ENCODE measurements around the gene DPT. TPM values are rescaled to one million over a fixed set of nuclear protein-coding genes. Genes with fewer than 3 reads are reported as not detected.
"Not testable (repeated sequence)": the region's sequence is repeated elsewhere in the genome, so short reads cannot be mapped to it uniquely, and the experiment has no call there.

DPT gene
- total RNA-seq, result not detected in 2 replicates

DNA sequence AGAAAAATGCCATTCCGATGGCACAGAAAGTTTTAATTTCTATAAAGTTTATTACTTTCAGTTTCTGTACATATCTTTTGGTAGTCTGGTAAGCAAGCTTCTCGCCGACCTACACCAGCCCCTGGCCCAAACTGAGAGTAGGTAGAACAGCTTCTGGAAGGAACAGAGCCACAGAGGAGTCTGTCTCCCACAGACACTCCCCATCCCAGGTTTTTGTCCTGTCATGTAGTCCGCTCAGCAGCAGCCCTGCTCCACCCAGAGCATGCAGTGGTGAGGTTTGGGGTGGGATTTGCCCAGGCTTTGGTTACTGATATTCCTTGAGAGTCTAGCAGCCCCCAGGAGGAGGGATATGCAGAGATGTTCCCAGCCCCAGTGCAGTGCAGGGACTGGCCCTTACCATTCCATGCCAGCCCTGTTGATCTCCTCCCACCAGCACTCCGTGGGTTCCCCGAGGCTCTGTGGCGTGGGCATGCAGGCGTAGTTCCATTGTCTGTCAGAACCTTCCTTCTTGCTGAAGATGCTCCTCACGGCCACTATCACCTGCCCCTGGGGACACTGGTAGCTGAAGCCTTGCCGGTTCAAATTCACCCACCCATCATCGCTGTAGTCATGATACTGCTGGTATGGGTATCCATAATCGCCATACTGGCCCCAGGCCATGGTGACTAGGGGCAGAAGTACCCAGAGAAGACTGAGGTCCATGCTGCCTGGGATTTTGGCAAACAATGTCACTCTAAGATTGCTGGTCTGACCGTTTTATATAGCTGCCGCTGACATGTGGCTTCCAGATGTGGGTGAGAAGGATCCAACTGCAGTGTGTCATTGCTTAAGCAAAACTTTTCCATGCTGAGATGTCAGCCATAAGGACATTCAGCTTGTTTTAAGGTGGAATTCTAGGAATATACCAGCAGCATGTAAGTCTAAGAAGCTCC, at the start of gene DPT:
DPT (minus strand) TSS at position 734 of the 932 bp plus-strand sequence; CDS start at position 702, 32 bp downstream.
- Mint-ChIP-seq H3K27me3 (ENCODE audit: insufficient read depth) (no peaks in the 10 kb centered on the region), H3K9me3 (no peaks in the 10 kb centered on the region)

DNA sequence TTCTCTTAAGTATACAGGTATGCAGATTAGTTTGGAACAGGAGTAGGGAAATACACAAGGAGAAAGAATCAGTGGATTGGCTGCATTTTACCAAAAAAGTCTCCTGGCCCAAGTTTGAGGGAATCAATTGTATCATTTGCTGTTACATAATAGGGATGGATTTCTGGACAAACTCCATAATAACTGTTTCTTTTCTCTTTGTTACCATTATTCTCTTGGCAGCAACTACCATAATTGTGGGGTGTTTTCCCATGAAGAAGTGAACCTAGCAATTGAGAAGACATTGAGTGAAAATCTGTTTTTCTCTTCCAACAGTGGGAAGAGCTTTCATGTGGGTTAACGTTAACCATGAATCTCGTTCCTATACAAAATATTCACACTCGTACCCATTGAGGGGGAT, 46.4 kb upstream of the DPT start:
- Mint-ChIP-seq H3K4me1 (ENCODE audit: low read depth) (no peaks in the 10 kb centered on the region), H3K4me3 (no peak overlapping the region), H3K9me3 (no peaks in the 10 kb centered on the region), H3K27ac (no peak overlapping the region), H3K36me3 (ENCODE audit: low read depth) (no peaks in the 10 kb centered on the region), H3K27me3 (ENCODE audit: insufficient read depth) (no peaks in the 10 kb centered on the region)
- intact Hi-C loops (cut with micrococcal nuclease), result no loop called here
- no peak for DNase-seq (ENCODE audit: low spot score)

More for the DNA sequence above, at the start of gene DPT:
- Mint-ChIP-seq H3K4me3 (no peak within 1 kb of the TSS), H3K36me3 (ENCODE audit: low read depth) (no peaks in the 10 kb centered on the region), H3K4me1 (ENCODE audit: low read depth) (no peaks in the 10 kb centered on the region), H3K27ac (no peak within 1 kb of the TSS)
- intact Hi-C loops (cut with micrococcal nuclease), result no loop called here
- no peak for DNase-seq (ENCODE audit: low spot score)

DNA sequence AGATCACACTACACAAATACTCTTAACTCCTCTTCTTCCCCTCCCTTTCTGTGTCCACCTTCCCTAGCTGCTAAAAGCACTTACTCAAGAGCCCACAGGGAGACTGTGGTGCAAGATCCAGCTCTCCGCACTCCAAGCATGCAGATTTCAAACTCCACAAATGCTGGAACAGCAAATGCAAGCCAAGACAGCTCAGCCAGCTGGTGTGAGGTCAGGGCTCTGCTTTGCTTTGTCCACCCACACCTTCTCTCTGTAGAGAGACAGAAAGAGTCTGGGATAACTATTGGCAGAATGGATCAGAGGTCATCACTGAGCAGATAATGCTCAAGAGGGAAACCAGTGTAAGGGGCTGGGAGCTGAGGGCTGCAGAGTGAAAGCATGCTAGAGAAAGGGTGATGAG, 45.2 kb upstream of the DPT start:
- intact Hi-C loops (cut with micrococcal nuclease), result no loop called here
- no peak overlapping the region for H3K27ac Mint-ChIP-seq
- H3K4me3 Mint-ChIP-seq, result no peak overlapping the region
- no peaks in the 10 kb centered on the region for H3K4me1 Mint-ChIP-seq (ENCODE audit: low read depth)
- H3K36me3 Mint-ChIP-seq (ENCODE audit: low read depth), result no peaks in the 10 kb centered on the region
- no peaks in the 10 kb centered on the region for H3K9me3 Mint-ChIP-seq
- H3K27me3 Mint-ChIP-seq (ENCODE audit: insufficient read depth), result no peaks in the 10 kb centered on the region
- no peak for DNase-seq (ENCODE audit: low spot score)

DNA sequence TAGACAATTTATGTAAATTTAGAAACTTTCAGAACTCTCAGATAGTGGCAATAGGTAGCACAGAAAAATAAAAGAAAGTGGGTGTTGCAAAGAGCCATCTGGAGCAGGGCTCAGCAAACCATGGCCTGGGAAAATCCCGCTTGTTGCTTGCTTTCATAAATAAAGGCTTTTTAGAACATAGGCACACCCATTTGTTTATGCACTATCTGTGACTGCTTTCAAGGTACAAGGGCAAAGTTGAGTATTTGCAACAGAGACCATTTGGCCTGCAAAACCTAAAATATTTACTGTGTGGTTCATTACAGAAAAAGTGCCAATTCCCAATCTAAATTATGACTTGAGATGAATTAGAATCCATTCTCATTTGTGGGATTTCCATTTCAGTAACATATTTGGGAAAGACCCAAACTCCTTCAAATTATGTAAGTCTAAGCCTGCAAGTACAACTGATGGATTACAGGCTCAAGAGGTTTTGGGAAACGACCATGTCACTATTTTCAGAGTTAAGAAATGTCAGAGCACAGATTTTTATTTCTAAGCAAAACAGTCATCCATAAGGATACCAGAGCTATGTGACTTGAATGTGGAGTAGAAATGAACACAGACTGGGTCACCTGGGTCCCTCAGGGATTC, 43.5 kb upstream of the DPT start:
- H3K27ac Mint-ChIP-seq, result no peak overlapping the region
- H3K27me3 Mint-ChIP-seq (ENCODE audit: insufficient read depth), result peaks cover 6% of the 10 kb centered on the region
- no peaks in the 10 kb centered on the region for H3K4me1 Mint-ChIP-seq (ENCODE audit: low read depth)
- intact Hi-C loops (cut with micrococcal nuclease), result no loop called here
- no peaks in the 10 kb centered on the region for H3K36me3 Mint-ChIP-seq (ENCODE audit: low read depth)
- no peak overlapping the region for H3K4me3 Mint-ChIP-seq
- no peaks in the 10 kb centered on the region for H3K9me3 Mint-ChIP-seq
- DNase-seq (ENCODE audit: low spot score), result no peak

DNA sequence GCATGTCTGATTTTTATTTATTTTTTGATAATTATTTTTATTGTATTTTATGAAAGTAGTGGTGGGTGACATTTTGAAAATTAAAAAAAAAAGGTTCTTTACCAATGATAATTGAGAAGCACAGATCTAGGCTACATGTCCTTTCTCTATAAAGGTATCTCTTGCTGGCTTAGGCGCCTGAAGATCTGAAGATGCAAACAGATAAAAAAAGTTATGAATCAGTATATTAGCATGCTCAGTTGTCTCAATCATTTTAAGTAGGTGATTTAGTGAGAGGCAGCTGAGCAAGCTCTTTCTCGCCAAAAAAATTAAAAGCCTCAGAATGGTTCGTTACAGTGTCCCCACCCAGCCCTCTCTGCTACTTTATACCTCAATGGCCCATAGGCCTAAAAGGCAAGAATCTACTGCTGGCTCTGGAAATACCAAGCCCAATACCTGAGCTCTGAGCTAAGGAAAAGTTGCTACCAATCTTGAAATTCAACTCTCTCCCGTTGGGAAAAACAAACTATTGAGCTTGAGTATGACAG, 42.2 kb upstream of the DPT start:
- intact Hi-C loops (cut with micrococcal nuclease), result no loop called here
- no peak overlapping the region for H3K4me3 Mint-ChIP-seq
- H3K27ac Mint-ChIP-seq, result no peak overlapping the region
- H3K9me3 Mint-ChIP-seq, result no peaks in the 10 kb centered on the region
- H3K27me3 Mint-ChIP-seq (ENCODE audit: insufficient read depth), result peaks cover 6% of the 10 kb centered on the region
- DNase-seq (ENCODE audit: low spot score), result no peak
- no peaks in the 10 kb centered on the region for H3K36me3 Mint-ChIP-seq (ENCODE audit: low read depth)
- no peaks in the 10 kb centered on the region for H3K4me1 Mint-ChIP-seq (ENCODE audit: low read depth)

DNA sequence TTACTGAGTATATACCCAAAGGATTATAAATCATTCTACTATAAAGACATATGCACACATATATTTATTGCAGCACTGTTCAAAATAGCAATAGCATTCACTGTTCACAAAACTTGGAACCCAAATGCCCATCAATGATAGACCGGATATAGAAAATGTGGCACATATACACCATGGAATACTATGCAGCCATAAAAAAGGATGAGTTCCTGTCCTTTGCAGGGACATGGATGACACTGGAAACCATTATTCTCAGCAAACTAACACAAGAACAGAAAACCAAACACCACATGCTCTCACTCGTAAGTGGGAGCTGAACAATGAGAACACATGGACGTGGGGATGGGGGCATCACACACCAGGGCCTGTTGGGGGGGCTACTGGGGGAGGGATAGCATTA, 40.9 kb upstream of the DPT start:
- H3K9me3 Mint-ChIP-seq, result not testable (repeated sequence)

DNA sequence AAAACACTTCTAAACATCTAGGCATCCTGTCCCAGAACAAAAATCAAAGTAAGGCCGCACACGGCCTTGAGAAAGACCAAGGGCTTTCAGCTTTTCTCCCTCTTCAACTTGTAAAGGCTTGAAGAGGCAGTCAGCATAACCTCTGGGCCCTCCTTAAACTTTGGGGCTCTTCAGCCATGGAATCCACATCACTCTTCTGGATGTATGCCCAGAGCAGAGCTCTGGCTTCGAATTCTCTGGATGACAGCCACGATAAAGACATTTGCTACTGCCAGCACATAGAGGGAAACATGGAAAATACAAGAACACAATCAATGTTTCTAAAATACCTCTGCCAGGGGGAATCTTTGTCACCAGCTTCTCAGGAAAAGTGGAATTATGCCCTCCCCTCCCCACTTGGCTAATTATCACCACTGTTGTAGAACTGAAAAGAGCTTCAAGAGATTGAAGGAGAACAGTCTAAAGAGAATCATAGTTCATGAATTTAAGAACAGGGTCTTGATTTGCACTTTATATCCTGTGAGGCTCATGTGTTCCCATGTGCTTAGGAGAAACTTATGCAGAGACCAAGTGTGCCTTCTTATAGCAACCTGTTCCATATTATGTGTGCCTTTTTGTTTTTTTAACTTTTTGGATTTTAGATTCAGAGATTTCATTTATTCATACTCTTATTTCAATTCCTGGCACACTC, 39.0 kb upstream of the DPT start:
- no peak overlapping the region for H3K27ac Mint-ChIP-seq
- no peaks in the 10 kb centered on the region for H3K36me3 Mint-ChIP-seq (ENCODE audit: low read depth)
- H3K9me3 Mint-ChIP-seq, result no peaks in the 10 kb centered on the region
- H3K4me3 Mint-ChIP-seq, result no peak overlapping the region
- H3K27me3 Mint-ChIP-seq (ENCODE audit: insufficient read depth), result peaks cover 6% of the 10 kb centered on the region
- DNase-seq (ENCODE audit: low spot score), result no peak
- H3K4me1 Mint-ChIP-seq (ENCODE audit: low read depth), result no peaks in the 10 kb centered on the region
- intact Hi-C loops (cut with micrococcal nuclease), result no loop called here

More for the DNA sequence above, 40.9 kb upstream of the DPT start:
- H3K27ac Mint-ChIP-seq; H3K4me3 Mint-ChIP-seq; H3K4me1 Mint-ChIP-seq (ENCODE audit: low read depth); H3K36me3 Mint-ChIP-seq (ENCODE audit: low read depth); intact Hi-C loops (cut with micrococcal nuclease); H3K27me3 Mint-ChIP-seq (ENCODE audit: insufficient read depth); DNase-seq (ENCODE audit: low spot score): not testable (repeated sequence)

DNA sequence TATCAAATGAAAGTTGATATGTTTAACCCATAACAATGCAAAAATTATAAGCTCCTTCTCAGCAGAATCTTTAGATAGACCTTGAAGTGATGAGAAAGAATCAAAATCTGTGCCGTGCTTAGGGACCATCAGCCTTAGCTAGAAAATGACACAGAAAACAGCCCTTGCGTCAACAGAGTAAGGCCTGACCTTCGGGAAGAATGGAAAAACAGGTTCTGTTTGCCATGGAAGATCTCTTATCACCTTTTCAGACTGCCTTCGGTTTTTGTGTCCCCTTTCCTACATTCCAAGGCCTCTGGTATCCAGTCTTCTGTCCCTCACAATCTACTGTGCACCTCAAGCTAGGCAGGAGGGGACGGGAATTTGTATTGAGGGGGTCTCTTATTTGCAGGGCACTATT, 37.6 kb upstream of the DPT start:
- no peaks in the 10 kb centered on the region for H3K9me3 Mint-ChIP-seq
- no peak overlapping the region for H3K4me3 Mint-ChIP-seq
- intact Hi-C loops (cut with micrococcal nuclease), result no loop called here
- H3K27ac Mint-ChIP-seq, result no peak overlapping the region
- H3K36me3 Mint-ChIP-seq (ENCODE audit: low read depth), result no peaks in the 10 kb centered on the region
- H3K4me1 Mint-ChIP-seq (ENCODE audit: low read depth), result no peaks in the 10 kb centered on the region
- H3K27me3 Mint-ChIP-seq (ENCODE audit: insufficient read depth), result peaks cover 6% of the 10 kb centered on the region
- no peak for DNase-seq (ENCODE audit: low spot score)

DNA sequence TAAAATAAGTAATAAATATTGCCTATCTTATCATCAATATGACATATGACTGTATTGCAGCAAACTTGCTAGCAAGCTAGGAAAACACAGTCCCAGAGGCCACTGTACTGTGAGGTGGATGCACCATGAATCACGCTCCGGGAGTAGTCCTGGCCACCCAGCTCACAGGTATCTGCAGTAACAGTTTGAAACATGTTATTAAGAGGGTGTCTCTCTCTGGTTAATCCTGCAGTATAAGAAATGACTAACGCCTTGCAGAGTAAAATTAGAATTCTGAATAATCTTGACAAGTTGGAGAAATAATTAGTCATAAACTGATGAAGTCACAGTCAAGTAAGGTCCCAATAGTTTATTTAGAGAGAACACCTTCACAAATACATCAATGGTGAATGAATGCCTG, 34.0 kb upstream of the DPT start:
- no peak overlapping the region for H3K27ac Mint-ChIP-seq
- H3K27me3 Mint-ChIP-seq (ENCODE audit: insufficient read depth), result peaks cover 2% of the 10 kb centered on the region
- DNase-seq (ENCODE audit: low spot score), result no peak
- H3K4me1 Mint-ChIP-seq (ENCODE audit: low read depth), result no peaks in the 10 kb centered on the region
- no peaks in the 10 kb centered on the region for H3K36me3 Mint-ChIP-seq (ENCODE audit: low read depth)
- intact Hi-C loops (cut with micrococcal nuclease), result no loop called here
- H3K4me3 Mint-ChIP-seq, result no peak overlapping the region
- H3K9me3 Mint-ChIP-seq, result no peaks in the 10 kb centered on the region

DNA sequence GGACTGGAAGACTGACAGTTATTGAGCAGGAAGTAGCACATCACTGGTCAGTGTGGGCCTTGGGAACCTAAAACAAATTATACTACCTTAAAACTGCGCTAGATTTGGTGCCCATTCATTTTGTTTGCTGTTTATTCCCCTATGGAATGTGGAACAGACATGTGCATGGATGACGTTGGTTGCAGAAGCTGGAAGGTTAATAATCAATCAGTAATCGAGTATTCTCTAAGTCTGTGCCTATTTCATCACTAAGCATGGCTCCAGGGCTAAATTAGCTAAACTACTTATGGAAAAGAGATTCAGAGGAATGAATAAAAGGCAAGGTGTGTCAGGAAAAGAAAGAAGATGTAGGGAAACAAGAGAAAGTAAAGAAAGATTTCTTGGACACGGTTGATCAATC, 33.5 kb upstream of the DPT start:
- H3K27me3 Mint-ChIP-seq (ENCODE audit: insufficient read depth), result no peaks in the 10 kb centered on the region
- no peak overlapping the region for H3K4me3 Mint-ChIP-seq
- no peak overlapping the region for H3K27ac Mint-ChIP-seq
- H3K9me3 Mint-ChIP-seq, result no peaks in the 10 kb centered on the region
- intact Hi-C loops (cut with micrococcal nuclease), result no loop called here
- no peaks in the 10 kb centered on the region for H3K4me1 Mint-ChIP-seq (ENCODE audit: low read depth)
- no peak for DNase-seq (ENCODE audit: low spot score)
- H3K36me3 Mint-ChIP-seq (ENCODE audit: low read depth), result no peaks in the 10 kb centered on the region

DNA sequence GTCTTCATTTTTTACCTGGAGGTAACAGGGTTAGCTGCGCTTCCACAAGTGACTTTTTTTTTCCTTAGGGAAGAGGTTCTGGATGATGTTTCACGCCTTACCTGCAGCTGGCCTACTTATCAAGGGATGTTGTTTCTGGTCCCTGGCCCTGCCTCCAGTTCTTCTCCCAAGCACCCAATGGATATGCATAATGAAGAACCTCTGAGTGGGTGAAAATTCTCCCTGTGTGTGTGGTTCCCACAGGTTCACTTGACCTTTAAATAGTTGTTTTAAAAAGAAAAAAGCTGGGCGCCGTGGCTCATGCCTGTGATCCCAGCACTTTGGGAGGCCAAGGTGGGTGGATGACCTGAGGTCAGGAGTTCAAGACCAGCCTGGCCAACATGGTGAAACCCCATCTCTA, 31.8 kb upstream of the DPT start:
- peaks cover 4% of the 10 kb centered on the region for H3K27me3 Mint-ChIP-seq (ENCODE audit: insufficient read depth)
- H3K9me3 Mint-ChIP-seq, result no peaks in the 10 kb centered on the region
- intact Hi-C loops (cut with micrococcal nuclease), result no loop called here
- no peak for DNase-seq (ENCODE audit: low spot score)
- no peak overlapping the region for H3K27ac Mint-ChIP-seq
- no peak overlapping the region for H3K4me3 Mint-ChIP-seq
- H3K36me3 Mint-ChIP-seq (ENCODE audit: low read depth), result no peaks in the 10 kb centered on the region
- H3K4me1 Mint-ChIP-seq (ENCODE audit: low read depth), result no peaks in the 10 kb centered on the region

DNA sequence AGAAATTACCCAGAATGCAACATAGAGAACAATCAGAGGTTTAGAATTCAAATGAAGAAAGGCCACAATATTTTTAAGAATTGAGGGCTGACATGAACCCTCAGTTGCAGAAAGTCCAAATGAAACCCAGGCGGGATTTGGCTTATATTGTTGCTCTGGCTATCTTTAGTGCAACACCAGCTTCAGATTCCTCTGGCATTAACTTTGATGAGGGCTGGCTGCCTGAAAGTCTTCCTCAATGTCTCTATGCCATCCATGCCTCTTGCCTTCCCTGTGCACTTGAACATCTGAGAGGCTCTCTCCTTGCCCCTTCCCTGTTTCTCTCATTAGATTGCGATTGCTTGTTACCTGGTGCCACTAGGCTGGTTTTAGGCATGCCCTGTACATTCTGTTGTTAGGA, 31.2 kb upstream of the DPT start:
- no peaks in the 10 kb centered on the region for H3K36me3 Mint-ChIP-seq (ENCODE audit: low read depth)
- peaks cover 7% of the 10 kb centered on the region for H3K27me3 Mint-ChIP-seq (ENCODE audit: insufficient read depth)
- no peaks in the 10 kb centered on the region for H3K9me3 Mint-ChIP-seq

DNA sequence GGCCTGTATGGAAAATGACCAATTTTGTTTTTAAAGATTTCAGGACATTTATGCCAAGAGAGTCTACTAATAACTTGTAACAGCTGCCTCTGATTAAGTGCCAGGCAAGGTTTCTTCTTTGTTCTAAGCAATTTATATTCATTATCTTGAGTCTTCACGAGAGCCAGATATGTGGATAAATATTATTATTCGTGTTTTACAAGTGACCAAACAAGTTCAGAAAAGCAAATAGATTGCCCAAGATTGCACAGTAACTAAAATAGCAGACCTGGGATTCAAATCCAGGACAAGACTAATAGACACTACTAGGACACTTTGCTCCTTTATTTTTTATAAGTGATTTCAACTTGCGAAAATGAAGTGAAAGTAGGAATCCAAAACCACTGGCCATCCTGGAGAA, 30.1 kb upstream of the DPT start:
- Mint-ChIP-seq H3K27ac (no peak overlapping the region), H3K4me1 (ENCODE audit: low read depth) (no peaks in the 10 kb centered on the region), H3K27me3 (ENCODE audit: insufficient read depth) (peaks cover 9% of the 10 kb centered on the region), H3K9me3 (no peaks in the 10 kb centered on the region), H3K36me3 (ENCODE audit: low read depth) (no peaks in the 10 kb centered on the region), H3K4me3 (no peak overlapping the region)
- no peak for DNase-seq (ENCODE audit: low spot score)
- intact Hi-C loops (cut with micrococcal nuclease), result no loop called here

More for the DNA sequence above, 31.2 kb upstream of the DPT start:
- Mint-ChIP-seq H3K4me3 (no peak overlapping the region), H3K4me1 (ENCODE audit: low read depth) (no peaks in the 10 kb centered on the region), H3K27ac (no peak overlapping the region)
- intact Hi-C loops (cut with micrococcal nuclease), result no loop called here
- DNase-seq (ENCODE audit: low spot score), result no peak

Data from activated T-helper 1 cell treated with anti-CD3 and anti-CD28 coated beads, Interleukin-12 subunit alpha, Interleukin-12 subunit beta, Interleukin-2, Interleukin-4 antibody, amounts not matched to agents 30 ng/mL and 10 ng/mL and 1 ng/mL, durations not matched to agents 14 hours and 24 hours and 36 hours (primary cell).